NCI-H1694 (cell line): ENCODE results near the gene RASGRP1.
A peak's percentile ranks its signal among the peaks of the same experiment; 100 is the strongest.

Source experiments
- DNase-seq: peaks from one replicate; lab custom pipeline; 2025; lab: John Stamatoyannopoulos, UW

The RASGRP1 gene

DNA sequence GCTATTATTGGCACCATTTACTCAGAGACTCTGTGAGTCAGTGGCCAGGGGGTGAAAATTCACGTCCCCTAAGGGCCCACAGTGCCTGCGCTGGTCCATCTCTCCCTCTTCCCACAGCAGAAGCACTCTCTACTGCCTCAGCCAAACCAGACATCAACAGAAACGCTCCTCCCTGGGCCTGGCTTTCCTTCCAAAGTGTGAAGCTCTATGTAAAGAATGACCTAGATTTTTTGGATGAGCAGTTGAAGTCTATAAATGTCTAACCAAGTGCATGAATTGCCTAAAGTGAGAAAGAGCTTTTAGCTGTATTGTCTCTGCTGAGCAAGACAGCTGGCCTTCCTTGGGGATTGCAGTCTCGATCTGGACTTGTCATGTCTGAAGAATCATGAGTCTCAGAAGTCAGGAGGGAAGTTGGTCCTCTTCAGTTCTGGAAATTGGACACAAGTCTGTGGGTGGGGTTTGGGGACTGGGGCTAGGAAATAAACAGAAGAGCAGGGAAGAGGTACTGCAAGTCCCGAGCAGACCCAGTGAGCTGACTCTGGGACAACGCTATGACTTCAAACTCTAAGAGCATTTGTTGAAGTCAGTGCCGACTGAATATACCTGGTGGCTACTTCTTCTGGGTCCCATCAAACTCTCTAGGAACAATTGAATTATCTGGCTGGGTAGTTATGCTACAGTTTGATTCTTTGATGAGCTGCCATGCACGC, 29.0 kb downstream of the RASGRP1 start:
- DNase-seq, result no peak

DNA sequence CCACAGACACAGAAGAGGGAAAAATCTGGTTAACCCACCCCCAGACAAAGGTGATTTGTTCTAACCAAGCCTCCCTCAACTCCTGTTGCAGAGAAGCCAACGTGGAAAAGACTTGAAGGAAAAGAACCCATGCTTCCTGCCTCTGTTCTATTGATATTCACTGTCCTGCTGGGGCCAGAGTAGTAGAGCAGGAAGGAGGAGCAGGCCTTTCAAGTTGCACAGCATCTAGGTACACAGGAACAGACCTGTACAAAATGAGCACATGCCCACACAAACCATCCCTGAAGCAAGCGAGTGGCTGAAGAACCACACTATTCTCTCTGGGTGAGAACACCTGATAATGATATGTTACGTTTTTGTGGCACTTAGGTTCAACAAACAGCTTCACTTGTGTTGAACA, 29.9 kb downstream of the RASGRP1 start:
- no peak for DNase-seq

DNA sequence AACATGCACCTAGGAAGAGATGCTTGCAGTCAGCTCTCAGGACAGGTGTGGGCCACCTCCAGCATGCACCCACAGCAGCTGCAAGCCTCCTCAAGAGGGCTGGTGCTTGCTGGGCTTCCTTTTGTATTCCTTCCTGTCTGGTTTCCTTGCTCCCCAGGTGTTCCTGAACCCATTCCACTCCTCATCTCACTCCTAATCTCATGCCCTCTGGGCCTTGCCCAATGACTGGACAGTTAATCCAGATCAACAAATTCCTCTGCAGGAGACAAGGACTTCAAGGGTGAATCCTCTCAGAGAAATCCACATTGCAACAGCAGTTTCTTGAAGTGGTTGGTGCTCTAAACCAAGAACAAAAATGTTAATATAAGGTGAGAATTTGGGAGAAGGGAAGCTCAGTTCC, 30.7 kb downstream of the RASGRP1 start:
- no peak for DNase-seq

DNA sequence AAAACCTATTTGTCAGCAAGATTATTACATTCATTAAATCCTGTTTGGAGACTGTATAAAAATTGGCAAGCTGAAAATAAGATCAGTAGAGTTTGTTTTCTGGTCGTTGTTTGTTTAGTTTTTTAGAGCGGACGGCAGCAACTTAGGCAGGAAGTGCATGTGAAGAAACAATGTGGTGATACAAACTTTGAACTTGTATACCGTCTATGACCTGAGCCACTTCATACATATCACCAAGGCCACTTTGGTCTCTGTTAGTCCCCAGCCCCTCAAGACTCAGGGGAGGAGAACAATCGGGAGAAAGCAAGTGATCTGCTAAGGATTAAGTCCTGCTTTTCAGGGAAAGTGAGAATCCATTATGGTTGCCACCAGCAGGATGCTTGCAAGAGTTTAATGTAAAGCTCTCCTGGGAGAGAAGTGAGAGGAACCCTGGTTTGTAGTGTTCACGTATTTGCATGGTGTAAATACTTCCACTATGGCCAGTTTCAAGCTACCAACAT, 31.1 kb downstream of the RASGRP1 start:
- DNase-seq, result no peak

DNA sequence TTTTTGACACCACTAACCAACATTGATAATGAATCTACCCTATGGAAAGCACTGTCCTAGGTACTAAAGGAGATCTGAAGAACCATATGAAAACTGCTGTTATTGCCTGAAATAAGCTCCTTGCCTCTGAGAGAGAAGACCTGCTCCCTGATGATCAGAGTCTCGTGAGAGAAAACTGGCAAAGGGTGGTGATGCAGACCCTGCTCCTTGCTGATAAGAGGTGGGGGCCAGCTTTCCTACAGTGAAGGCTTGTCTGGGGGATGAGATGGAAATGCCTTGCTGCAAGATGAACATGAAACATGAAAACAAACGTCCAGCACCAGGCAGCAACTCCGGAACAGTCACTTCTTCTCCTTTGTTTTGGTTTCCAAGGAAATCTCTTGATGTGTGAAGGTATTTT, 31.9 kb downstream of the RASGRP1 start:
- no peak for DNase-seq

DNA sequence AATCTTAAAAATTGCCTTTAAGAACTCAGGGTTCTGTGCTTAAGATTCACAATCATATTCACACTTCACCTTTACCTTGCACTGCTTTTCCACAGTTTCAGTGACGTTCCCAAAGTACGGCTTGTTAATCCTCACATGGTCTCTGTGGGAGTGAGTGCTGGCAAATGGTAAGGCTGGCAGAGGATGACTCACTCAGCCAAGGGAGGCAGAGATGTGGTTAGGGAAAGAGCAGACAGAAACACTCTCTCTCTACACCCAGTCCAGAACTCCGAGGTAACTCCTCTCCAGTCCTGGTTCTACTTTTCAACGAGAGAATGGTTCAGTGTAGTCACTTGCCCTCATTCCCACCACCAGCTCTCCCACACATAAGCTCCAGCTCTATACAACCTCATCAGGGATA, 33.1 kb downstream of the RASGRP1 start:
- no peak for DNase-seq

DNA sequence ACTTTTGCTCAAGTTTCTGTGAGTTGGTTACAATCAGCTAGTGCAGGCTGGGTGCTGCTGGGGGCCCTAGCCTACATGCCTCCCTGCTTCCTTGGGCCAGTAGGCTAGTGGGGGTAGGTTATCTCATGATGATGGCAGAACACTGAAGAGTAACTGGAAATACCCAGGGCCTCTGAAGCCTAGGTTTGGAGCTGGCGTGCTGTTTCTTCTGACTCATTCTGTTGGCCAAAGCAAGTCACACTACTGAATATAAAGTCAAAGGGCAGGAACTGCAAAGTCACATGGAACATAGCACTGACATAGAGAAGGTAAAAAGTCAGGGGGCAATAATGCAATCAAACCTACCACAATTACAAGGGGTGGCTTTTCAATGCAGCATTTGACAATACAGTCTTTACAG, 34.5 kb downstream of the RASGRP1 start:
- no peak for DNase-seq

DNA sequence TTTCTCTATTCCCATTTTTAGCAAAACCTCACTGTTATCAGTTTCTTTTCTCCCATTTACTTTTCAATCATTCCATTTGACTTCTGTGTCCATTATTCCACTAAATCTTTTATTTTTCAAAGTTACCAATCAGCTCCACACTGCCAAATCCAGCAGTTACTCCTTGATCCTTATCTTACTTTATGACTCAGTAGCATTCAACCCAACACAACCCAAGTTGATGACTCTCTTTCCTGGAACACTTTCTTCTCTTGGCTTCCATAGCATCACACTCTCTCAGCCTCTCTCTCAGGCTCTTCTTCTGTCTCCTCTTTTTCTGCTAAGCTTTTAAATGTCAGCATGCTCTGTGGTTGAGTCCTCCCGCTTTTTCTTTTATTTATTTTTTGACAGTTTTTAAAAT, 36.3 kb downstream of the RASGRP1 start:
- no peak for DNase-seq

DNA sequence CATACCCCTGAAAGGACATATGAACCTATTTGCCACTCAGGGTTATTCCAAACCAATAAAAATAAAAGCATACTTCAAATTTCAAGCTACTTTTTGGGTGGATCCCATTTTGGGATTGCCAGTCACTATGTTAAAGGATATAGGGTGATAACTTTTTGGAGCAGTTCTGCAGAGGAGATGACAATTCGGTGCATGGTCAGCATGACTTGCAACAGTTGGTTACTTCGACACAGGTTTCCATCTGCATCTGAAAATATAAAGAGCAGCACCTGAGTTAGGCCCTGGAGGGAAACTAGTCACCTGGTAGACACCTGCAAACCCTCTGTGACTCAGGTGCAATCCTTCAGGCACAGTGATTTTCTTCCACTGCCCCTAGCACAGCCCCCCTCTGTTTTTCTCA, 38.5 kb downstream of the RASGRP1 start:
- DNase-seq, result no peak

DNA sequence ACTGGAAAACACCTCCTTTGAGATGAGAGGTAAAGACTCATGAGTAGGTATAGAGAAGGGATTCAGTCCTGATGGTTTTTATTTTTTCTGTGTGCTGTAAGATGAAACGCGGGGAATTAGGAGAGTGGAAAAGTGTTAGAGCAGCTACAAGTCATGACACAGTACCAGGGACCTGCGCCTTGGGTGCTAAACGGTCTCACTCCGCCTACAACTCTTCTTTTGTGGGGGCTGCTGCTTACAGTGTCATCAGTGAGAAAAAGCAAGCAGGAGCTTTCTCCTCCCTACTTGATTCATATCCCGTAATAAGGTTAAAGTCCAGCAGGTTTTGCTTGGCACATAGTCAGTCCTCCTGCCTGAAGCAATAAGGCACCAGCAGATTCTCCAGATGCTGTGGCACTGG, 39.1 kb downstream of the RASGRP1 start:
- no peak for DNase-seq

DNA sequence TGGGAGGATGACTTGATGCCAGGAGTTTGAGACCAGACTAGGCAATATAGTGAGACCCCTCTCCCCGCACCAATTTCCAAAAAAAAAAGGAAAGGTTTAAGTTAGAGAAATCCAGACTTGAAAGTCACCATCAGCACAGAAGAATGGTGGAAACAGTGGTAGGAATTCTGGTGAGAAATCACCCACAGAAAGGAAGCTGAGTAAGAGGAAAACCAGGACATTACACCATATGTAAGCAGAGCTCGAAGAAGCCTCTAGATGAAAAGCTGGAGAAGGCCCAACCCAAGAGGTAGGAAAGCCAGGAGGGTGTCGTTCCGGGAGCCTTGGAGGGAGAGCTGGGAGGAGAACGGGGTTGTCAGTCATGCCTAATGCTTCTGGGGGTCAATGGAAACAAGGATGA, 40.5 kb downstream of the RASGRP1 start:
- DNase-seq, result no peak

DNA sequence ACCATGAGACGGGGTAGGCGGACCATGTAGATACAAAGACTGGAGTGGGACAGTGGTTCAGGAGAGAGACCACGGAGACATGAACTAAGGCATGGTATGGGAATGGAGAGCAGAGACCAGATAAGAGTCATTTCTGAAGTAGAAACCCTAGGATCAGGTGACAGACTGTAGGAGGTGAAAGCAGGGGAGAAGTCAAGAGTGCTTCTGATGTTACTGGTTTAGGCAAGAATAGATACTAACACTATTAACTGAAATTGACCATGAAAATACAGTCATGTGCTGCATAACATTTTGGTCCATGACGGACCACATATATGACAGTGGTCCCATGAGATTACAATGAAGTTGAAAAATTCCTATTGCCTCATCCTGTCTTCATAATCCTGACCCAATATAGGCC, 41.7 kb downstream of the RASGRP1 start:
- DNase-seq, result no peak

DNA sequence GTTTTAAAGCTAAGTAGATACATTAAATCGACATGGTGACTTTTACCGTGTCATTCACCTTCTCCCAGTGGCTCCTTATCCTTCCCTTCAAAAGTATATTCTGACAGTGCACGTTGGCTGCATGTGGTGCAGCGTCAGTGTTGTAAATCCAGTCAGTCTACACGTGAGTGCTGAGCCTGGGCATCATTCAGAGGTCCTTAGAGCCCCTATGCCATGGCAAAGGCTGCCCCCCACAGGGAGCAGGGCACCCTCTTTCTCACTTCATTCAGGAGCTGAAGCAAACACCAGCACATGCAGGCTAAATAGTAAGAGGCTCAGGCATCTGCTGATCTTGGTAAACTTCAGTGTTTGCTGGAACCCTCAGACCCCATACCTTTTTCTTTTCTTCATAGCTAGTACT, 43.3 kb downstream of the RASGRP1 start:
- DNase-seq, result no peak

DNA sequence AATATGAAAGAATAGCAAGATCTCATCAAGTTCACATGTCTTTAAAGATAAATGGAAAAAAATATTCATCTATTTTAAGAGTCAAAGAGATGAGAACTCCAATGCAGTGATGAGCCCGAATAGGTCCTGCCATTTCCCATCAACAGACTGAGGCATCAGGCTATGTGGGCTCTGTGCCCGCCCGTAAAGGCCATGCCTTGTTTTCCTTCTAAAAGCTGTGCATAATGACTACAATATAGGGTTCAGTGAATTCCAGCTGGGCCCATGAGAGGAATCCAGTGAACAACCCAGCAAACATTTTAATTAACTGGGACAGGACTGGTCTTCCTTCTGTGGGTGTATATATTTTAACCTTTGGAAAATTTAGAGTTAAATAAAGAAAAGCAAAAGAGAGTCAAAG, 44.6 kb downstream of the RASGRP1 start:
- peak; percentile 47 for DNase-seq

DNA sequence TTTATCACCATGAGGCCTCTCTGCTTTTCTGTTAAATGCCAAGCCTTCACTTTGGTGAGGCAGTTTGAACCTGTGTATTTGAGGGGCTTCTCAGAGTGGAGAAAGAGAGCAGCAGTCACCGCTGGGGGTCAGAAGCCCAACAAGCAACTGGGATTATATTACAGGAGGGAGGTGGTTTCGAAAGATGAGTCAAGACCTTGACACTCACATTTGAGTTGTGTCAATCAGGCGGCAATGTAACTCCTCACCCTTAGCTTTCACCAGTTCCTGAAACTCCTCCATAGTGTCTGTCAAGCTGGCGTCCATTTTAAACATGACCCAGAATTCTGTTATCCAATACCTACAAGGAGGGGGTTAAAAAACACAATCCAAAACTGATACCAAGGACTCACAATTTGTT, 46.5 kb downstream of the RASGRP1 start:
- DNase-seq, result no peak

DNA sequence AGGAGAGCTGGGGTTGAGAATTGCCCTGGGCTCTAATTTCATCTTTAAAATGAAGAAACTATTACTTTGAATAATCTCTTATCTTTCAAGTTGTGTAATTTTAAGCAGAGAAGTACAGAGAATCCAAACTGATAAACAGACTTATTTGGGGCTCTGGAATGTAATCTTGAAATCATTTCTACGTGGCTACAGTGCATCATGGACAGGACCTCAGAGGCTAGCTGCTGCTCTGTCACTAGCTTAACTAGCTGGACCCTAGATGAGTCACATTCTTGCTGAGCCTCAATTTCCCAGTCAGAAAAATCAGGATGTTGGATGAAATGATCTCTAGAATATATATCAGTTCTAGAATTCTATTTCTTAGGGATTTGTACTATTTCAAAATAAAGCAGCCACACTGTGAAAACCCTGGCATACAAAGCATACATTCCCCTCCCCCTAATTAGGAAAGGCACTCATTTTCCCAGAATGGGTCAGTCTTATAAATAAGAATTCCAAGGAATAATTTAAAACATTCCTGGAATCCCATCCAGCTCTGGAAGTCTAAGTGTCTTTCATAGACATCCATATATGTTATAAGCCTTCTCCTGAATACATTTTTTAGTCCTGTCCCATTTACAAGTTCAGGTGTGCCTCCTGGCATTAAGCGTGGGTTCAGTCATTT, 47.2 kb downstream of the RASGRP1 start:
- no peak for DNase-seq

DNA sequence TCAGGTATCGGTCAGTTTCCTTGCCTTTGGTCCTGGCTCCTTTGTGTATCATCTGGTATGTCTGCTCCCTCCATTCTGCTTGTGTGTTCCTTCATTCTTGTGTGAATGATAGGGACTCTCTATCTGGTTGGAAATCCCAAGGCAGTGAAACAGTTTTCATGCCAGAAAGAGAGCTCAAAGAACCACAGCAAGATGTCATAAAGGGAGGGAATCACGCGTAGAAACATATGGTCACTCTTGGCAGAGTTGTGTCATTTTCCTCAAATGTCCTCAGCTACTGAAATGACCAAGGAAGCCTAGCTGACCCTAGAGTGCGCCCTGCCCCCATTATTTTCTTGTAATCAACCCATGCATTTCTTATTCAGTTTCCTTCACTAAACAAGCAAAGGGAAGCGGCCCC, 48.0 kb downstream of the RASGRP1 start:
- DNase-seq, result no peak

DNA sequence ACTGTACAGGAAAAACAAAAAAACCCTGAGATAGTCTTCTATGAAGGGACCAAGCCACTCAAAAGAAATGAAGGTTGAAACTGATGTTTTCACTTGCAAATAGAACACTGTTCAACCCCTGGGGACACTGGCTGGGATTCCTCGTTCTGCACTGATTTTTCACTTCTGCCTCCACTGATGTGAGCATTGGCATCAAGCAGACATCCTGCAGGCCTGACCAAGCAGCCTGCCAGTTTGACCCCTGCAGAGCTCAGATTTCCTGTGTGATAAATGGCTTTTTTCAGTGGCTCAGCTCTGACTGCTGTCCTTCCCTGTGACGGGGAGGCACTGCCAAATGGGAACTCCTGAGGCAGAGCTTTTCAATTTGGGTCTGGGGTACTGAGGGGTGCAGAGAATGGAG, 50.0 kb downstream of the RASGRP1 start:
- no peak for DNase-seq

DNA sequence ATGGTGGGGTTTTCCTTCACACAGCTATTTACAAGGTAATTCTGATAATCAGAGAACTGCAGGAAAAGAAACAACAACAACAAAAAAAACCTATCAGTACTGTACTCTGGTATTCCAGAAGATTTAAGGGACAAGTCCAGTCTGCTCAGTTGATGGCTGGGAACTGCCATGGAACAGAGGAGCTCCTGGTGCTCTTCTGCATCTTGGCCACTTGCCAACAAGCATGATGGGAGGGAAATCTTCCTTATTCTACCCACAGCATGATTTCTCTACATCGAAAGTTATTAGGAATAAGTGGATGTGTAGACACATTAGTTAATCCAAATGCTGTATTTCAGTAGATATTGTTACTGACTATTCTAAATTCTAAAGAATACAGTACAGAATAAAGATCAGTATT, 51.7 kb downstream of the RASGRP1 start:
- no peak for DNase-seq

DNA sequence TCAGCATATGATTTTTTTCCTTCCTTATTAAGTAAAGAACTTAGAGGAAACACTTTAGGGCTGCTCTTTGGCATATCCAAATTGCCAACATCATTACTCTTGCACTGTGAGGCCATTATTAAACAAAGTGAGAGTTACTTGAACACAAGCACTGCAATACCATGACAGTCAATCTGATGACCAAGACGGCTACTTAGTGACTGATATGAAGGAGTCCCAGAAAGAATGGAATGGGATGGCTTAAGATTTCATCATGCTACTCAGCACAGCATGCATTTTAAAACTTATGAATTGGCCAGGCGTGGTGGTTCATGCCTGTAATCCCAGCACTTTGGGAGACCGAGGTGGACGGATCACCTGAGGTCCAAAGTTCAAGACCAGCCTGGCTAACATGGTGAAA, 55.5 kb downstream of the RASGRP1 start:
- DNase-seq, result no peak

DNA sequence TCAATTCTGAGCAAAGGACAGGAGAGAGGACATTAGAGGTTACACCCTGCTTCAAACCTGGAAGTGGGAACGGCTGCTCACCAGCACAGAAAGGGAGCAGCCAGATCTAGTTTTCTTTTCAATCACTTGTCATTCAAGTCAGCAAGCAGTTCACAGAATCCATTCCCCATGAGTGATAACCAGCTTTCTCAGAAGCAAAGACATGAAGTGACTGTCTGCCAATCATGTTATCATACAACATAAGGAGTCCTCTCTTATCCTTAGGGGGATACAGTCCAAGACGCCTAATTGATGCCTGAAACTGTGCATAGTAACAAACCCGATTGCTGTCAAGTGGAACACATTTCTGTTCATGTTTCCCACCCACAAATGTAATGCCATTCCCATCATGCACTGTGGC, 56.0 kb downstream of the RASGRP1 start:
- no peak for DNase-seq

DNA sequence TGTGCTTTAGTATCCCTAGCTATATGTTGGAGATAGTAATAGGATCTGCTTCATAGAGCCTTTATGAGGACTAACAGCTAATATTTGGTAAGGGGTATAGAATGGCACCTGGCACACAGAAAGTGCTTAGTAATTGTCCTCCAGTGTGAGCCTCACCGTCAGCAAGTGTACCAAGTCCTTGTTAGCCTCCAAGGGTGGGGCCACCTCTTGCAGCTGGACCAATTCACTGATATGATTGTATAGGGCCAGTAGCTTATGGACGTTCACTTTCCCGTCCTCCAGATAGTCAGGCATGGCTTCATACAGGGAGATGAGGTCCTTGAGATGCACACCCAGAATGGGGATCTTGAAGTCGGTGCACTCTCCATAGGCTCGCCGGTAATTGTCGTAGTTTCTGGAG, 57.0 kb downstream of the RASGRP1 start:
- DNase-seq, result no peak

DNA sequence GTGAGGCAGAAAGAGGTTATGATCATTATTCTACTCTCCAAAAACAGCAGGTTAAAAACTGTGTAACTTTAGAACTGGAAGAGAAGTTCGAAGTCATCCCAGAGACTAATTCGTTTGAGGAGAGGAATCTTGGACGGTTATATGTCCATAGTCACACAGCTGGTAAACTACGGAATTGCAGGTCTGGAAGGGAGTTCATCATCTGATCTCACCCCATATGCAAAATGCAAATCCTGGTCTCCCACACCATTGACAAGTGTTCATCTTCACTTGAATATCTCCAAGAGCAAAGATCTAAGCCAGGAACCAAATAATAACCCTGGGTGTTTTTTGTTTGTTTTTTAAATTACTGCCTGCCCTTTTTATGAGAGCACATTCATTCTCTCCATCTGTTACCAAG, 57.6 kb downstream of the RASGRP1 start:
- no peak for DNase-seq
